DMS153 treated with DMSO at 0.1 percent for 48 hours (cell line): ENCODE results near the gene LAMTOR4.
"Not testable (repeated sequence)": the region's sequence is repeated elsewhere in the genome, so short reads cannot be mapped to it uniquely, and the experiment has no call there.

Experiments used
- DNase-seq: peaks from one replicate; lab custom pipeline; 2025; ENCODE audit not compliant: unreplicated experiment; lab: John Stamatoyannopoulos, UW

LAMTOR4 gene

GRCh38 chr7:100170101-100170897, 21.6 kb downstream of the LAMTOR4 start:
- DNase-seq, result no peak

- DNase-seq, result no peak
Observed at GRCh38 chr7:100171087-100171681, 22.5 kb downstream of the LAMTOR4 start.

- DNase-seq, result no peak
Observed at GRCh38 chr7:100171840-100172239, 23.1 kb downstream of the LAMTOR4 start.

GRCh38 chr7:100173806-100174495, 25.2 kb downstream of the LAMTOR4 start:
- no peak for DNase-seq

- DNase-seq, result no peak
Observed at GRCh38 chr7:100174582-100174981, 25.9 kb downstream of the LAMTOR4 start.

GRCh38 chr7:100175296-100175935, 26.7 kb downstream of the LAMTOR4 start:
- DNase-seq, result no peak

- no peak for DNase-seq
Observed at GRCh38 chr7:100176096-100177044, 27.7 kb downstream of the LAMTOR4 start.

GRCh38 chr7:100177045-100178001, 28.6 kb downstream of the LAMTOR4 start, which contains the start of the genes GPC2 and STAG3:
Gene GPC2, minus strand, starts transcription at chr7:100177381. Its CDS starts 182 bp downstream, at chr7:100177199.
Gene STAG3, plus strand, starts transcription at chr7:100177918. Its CDS starts 2,639 bp downstream, at chr7:100180557.
- DNase-seq, result peak; percentile 95

GRCh38 chr7:100180084-100180483, 31.4 kb downstream of the LAMTOR4 start:
- not testable (repeated sequence) for DNase-seq

- not testable (repeated sequence) for DNase-seq
Observed at GRCh38 chr7:100182616-100183015, 33.9 kb downstream of the LAMTOR4 start.

- not testable (repeated sequence) for DNase-seq
Observed at GRCh38 chr7:100183090-100183489, 34.4 kb downstream of the LAMTOR4 start.

- DNase-seq, result no peak
Observed at GRCh38 chr7:100185726-100186125, 37.0 kb downstream of the LAMTOR4 start.

GRCh38 chr7:100189061-100189460, 40.3 kb downstream of the LAMTOR4 start:
- no peak for DNase-seq

GRCh38 chr7:100190048-100190711, 41.5 kb downstream of the LAMTOR4 start:
- DNase-seq, result no peak

- no peak for DNase-seq
Observed at GRCh38 chr7:100191775-100192174, 43.1 kb downstream of the LAMTOR4 start.

GRCh38 chr7:100192281-100192862, 43.7 kb downstream of the LAMTOR4 start:
- DNase-seq, result not testable (repeated sequence)

GRCh38 chr7:100192969-100193368, 44.3 kb downstream of the LAMTOR4 start:
- no peak for DNase-seq

GRCh38 chr7:100195222-100195621, 46.5 kb downstream of the LAMTOR4 start:
- no peak for DNase-seq
